ENCODE data around the gene LARP6.

GRCh38 chr15:70820214-70820613, 33.7 kb downstream of the LARP6 start:
- TF ChIP-seq JUND (IDR thresholded peaks at IDR 0.05) (no peak), CTCF (IDR thresholded peaks at IDR 0.05; ENCODE audit: low read depth, low read length, missing input control) (no peak), NR2F2 (IDR thresholded peaks at IDR 0.05) (no peak), HNF4A (conservative IDR thresholded peaks at IDR 0.05) (no peak), FOXA1 (IDR thresholded peaks at IDR 0.05) (no peak), YY1 (IDR thresholded peaks at IDR 0.05) (no peak), GABPA (IDR thresholded peaks at IDR 0.05 in 1 of 2, conservative IDR thresholded peaks at IDR 0.05 in 1 of 2) (no peak), RAD21 (IDR thresholded peaks at IDR 0.05) (no peak), ATF3 (IDR thresholded peaks at IDR 0.05) (no peak), MAX (IDR thresholded peaks at IDR 0.05) (no peak), REST (IDR thresholded peaks at IDR 0.05) (no peak)
